ENCODE measurements around the gene RNF113B.

RNF113B gene

DNA sequence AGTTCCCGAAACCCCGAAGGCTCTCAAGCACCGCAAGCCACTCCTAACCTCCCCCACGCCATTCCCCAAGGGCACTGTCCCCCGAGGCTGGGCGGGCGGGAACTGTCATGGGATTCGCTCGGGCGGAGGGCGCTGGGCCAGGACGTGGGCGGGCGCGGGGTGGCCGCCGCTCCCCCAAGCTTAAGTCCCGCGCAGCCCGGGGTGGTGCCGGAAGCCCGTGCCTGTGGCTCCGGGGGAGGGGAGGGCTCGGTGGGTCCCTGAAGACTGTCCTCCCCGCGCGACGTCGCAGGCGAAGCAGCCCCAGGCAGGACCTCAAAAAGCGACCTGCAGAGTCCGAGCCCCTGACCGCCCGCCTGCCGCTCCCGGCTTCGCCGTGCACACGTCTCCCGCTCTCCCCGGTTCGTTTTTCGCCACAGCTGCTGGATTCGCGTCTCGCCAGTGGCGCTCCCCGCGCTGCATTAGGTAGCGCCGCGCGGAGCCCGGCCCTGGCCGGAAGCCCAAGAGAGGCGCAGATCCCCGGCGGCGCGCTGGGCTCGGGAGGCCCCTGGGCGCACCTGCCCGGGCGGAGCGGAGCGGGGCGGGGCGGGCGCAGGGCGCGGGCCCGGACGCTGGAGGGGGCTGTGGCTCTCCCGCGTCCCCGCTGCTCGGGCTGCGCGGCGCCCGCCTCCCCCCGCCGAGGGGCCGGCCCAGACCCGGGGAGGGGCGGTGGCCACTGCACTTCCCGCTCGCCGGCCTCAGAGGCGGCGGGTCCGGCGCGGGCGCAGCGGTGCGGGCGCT, 34.5 kb downstream of the RNF113B start, which contains the start of gene FARP1:
Gene FARP1, plus strand, starts transcription at position 715 of the 777 bp plus-strand sequence. CDS start 70,149 bp downstream, outside the sequence.
- peak in 1 of 2 donors; percentile 4 for DNase-seq (ENCODE audit: low read depth in 1 of 2, low spot score in 1 of 2)

DNA sequence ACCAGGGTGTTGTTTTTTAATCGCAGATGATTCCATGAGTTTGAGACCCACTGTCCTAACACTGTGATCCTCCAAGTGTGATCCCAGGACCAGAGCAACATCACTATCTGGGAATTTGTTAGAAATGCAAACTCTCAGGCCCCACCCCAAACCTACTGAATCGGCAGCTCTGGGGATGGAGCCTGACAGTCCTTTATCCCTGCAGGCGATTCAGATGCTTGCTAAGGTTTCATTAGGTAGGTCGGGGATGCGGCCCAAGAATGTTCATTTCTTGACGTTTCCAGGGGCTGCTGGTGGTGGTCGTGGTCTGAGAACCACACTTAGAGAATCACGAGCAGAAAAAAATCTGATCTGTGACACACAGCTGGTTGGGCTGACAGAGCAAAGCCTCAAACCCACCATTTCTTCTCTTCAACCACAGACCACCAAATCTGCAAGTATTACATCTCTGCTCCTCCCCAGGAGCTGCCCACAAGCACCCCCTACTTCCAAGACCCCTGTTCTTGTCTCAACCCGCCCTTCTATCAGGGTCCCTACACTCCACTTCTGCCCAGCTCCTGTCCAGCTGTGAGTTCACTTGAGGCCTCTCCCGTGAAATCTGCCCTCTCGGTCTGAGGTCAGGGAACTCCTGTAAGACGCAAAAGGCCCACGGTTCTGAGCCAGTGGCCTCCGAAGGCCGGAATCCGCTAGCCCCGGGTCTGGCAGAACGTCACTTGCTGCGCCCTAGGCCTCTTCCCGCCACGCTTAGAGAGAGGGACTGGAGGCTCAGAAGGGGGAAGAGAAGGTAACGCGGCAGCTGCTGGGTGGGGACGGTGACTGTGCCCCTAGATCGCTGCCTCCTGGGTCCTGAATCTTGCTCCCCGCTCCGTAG, 35.3 kb downstream of the RNF113B start:
- no peak for DNase-seq (ENCODE audit: low read depth in 1 of 2, low spot score in 1 of 2)

DNA sequence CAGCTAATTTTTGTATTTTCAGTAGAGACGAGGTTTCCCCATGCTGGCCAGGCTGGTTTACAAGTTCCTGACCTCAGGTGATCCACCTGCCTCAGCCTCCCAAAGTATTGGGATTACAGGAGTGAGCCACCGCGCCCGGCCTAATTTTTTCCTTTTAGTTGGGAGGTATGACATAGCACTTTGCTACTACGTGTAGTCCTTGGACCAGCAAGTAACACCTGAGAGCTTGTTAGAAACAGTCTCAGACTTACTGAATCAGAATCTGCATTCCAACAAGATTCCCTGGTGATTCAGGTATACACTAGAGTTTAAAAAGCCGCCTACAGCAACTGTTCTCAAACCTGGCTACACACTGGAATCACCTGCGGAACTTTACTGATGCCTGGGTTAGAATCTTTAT, 36.0 kb downstream of the RNF113B start:
- DNase-seq (ENCODE audit: low read depth in 1 of 2, low spot score in 1 of 2) = no peak

DNA sequence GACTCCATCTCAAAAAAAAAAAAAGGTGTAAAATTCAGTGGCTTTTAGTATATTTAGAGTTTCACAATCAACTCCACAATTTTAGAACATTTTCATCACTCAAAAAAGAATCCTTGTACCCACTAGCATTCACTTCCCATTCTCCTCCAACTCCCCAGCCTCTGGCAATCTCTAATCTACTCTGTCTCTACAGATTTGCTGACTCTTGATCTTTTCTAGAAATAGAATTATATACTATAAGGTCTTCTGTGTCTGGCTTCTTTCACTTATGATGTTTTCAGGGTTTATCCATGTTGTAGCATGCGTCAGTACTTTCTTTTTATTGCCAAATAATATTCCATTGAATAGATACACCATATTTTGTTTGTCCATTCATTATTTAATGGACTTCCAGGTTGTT, 42.2 kb downstream of the RNF113B start:
- DNase-seq (ENCODE audit: low read depth in 1 of 2, low spot score in 1 of 2) = no peak

DNA sequence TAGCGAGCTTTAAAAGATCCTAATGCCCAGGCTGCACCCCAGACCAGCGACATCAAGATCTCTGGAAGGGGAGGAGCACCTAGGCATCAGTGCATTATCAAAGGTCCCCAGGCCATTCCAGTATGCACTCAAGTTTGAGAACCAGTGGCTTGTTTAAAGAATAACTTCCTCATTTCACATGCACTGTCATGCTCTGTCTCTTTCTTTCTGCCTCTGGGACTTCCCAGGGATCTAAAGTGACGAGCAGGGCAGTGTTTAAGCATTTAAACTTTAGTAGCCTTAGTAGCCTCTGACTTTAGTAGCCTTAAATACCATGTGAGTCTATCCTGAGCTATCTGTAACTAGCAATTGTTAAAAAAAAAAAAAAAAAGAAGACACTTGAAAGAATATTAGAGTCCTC, 43.1 kb downstream of the RNF113B start:
- DNase-seq (ENCODE audit: low read depth in 1 of 2, low spot score in 1 of 2) = no peak

DNA sequence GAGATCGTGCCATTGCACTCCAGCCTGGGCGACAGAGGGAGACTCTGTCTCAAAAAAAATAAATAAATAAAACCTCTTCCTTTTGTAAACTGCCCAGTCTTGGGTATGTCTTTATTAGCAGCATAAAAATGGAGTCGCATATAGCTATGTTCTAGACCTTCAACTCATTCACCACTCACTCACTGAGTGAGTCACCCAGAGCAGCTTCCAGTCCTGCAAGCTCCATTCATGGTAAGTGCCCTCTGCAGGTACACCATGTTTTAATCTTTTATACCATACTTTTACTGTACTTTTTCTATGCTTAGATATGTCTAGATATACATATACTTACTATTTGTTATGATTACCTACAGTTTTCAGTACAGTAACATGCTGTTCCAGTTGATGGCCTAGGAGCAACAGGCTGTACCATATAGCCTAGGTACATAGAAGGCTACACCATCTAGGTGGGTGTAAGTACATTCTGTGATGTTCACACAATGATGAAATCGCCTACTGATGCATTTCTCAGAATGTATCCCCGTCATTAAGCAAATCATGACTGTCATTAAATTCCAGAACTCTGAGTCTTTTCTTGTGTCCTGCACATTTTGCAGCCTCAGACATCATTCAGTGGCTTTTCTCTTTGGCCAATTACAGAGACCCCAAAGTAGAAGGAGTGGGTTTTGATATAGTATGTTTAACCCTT, 47.9 kb downstream of the RNF113B start:
- no peak for DNase-seq (ENCODE audit: low read depth in 1 of 2, low spot score in 1 of 2)
